Hematopoietic multipotent progenitor cell treated with erythropoietin and hydrocortisone succinate and interleukin-3 and kit ligand, for 17 days (in vitro differentiated cells): ENCODE measurements around the gene TTLL5.
"Not testable (repeated sequence)": the region's sequence is repeated elsewhere in the genome, so short reads cannot be mapped to it uniquely, and the experiment has no call there.

Experiments
- DNase-seq: peaks from one replicate; pipeline ENCODE4 v3.0.0-alpha.2; 2015; ENCODE audit warnings: low spot score

The TTLL5 gene

DNA sequence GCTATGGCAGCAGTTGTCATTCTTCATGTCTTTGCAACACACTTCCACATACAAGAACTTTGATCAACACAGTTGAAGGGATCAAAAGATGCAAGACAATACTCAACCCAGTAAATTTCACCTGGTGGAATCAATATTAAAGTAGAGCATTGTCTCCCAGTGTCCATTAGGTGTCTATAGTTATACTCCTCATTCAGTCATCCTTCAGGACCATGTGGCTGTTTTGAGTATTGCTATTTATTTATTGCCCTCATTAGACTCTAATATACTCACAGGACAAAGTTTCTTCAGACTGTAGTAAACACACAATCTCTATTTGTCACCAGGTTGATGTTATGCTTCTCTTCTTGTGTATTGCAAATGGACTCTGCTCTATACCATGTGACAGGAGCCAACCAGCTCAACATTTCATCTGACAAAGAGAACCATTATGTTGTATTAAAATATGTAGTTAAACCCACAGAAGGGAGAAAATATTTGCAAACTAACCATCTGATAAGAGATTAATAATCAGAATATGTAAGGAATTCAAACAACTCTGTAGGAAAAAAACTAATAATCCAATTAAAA is 174.2 kb downstream of the TTLL5 start:
- DNase-seq: no peak

DNA sequence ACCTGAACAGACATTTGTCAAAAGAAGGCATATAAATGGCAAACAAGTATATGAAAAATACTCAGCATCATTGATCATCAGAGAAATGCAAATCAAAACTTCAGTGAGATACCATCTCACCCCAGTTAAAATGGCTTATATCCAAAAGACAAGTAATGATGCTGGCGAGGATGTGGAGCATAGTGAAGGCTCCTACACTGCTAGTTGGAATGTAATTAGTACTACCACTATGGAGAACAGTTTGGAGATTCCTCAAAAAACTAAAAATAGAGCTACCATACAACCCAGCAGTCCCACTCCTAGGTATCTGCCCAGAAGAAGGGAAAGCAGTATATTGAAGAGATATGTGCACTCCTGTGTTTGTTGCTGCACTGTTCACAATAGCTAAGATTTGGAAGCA is 174.7 kb downstream of the TTLL5 start:
- no peak for DNase-seq

DNA sequence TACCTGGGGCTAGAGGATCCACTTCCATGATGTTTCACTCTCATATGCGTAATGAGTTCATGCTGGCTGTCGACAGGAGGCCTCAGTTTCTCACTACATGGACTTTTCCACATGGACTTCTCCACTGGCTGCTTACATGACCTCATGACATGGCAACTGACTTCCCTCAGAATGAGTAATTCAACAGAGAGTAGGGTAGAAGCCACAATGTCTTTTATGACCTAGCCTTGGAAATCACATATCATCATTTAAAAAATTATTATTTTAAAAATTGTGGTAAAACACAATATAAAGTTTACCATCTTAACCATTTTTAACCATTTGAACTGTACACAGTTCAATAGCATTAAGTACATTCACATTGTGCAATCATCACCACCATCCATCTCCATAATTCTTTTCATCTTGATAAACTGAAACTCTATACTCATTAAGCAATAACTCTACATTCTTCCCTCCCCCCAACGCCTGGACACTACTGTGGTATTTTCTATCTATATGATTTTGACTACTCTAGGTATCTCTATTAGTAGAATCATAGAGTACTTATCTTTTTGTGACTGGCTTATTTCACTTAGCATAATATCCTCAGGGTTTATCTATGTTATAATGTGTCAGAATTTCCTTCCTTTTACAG is 176.2 kb downstream of the TTLL5 start:
- DNase-seq: no peak

DNA sequence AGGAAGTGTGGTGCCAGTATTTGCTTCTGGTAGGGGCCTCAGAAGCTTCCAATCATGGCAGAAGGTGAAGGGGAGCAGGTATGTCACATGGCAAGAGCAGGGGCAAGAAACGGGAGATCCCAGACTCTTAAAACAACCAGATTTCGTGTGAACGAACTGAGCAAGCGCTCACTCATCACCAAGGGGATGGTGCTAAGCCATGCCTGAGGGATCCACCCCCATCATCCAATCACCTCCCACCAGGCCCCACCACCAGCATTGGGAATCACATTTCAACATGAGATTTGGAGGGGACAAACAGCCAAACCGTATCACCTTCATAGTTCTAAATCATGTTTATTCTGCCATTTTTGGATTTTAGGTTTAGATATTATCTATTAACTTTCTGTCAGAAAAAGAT is 179.9 kb downstream of the TTLL5 start:
- DNase-seq: no peak

DNA sequence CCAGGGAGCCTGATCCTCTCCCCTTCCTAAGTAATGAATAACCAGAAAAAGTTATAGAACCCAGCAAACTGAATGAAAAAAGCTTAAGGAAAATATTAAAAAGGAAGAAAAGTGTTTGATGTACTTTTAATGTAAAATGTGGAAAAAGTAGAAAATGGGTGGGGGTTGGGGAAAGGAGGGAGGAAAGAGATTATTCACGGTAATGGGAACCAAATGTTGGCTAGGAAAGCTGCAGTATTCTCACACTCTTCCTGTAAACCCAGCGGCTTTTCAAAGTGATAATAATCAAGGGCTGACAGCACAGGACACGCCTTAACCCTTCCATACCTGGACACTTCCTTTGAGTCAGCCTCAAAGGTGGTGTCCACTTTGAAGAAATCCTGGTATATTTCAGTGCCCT is 181.5 kb downstream of the TTLL5 start:
- no peak for DNase-seq

DNA sequence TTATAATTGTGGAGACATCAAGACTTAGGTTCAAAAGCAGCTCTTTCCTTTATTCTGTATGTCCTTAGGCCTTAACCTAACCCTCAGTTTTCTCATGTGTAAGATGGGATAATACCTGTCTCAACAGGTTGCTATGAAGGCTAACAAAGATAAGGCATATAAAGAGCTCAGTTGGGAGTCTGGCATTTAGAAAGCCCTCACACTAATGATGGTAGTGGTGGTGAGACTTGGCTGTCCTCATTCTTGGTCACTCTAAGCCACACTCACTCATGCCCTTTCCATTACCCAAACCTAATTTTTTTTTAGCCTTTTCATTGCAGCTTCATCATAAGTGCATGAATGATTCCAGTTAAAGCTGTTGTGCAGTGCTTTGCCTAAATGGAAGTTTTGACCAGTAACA is 183.4 kb downstream of the TTLL5 start:
- no peak for DNase-seq

DNA sequence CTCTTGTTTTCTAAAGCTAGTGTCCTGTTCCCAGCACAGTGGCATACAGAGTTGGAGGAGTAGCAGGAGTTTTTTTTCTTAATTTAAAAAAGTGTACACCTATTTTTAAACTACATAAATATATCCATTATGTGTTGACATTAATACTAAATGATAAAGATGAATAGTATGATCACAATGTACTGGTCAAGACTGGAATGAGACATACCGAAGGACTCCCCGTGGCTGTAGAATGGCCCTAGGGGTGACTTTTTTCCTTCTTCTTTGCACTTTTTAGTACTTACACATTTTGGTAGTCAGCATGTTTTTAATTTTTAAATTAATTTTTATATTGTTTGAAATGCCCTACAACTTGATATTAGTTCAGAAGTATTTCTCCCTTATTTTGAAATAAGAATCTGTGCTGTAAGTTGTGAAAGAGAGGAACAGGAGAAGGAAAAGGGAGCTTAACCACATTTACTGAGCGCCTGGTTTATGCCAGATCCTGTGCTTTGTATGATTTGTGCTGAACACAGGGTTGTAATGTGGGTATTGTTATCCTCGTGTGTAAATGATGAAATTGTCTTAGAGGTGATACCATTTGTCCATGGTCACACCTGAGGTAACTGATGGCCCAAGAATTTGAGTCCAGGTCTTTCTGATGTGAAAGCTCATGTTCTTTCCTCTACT is 184.2 kb downstream of the TTLL5 start:
- no peak for DNase-seq

DNA sequence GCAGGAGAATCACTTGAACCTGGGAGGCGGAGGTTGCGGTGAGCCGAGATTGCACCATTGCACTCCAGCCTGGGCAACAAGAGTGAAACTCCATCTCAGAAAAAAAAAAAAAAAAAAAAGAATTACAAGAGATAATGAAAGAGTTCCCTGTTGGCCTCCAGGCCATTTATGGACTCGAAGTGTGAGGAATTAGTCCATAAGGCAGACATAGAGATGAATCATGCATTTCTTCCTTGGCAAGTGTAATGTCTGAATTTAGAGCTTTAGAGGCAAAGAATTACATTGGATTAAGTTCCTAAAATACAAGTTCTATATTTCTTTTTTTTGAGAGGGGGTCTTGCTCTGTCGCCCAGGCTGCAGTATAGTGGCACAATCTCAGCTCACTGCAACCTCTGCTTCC is 185.6 kb downstream of the TTLL5 start:
- not testable (repeated sequence) for DNase-seq

DNA sequence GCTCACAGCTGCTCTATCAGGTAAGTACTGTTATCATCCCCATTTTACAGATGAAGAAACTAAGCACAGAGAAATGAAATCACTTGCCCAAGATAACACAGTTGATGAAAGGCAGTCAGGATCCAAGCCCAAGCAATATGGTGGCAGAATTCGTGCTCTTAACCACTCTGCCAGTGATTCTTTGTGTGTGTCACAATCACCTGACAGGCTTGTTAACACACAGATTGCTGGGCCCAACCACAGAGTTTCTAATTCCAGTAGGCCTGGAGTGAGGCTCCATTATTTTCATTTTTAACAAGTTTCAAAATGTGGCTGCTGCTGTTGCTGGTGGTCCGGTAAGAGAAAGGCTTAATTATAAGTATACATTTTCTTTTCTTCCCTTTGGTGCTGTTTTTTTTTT is 186.5 kb downstream of the TTLL5 start:
- no peak for DNase-seq

DNA sequence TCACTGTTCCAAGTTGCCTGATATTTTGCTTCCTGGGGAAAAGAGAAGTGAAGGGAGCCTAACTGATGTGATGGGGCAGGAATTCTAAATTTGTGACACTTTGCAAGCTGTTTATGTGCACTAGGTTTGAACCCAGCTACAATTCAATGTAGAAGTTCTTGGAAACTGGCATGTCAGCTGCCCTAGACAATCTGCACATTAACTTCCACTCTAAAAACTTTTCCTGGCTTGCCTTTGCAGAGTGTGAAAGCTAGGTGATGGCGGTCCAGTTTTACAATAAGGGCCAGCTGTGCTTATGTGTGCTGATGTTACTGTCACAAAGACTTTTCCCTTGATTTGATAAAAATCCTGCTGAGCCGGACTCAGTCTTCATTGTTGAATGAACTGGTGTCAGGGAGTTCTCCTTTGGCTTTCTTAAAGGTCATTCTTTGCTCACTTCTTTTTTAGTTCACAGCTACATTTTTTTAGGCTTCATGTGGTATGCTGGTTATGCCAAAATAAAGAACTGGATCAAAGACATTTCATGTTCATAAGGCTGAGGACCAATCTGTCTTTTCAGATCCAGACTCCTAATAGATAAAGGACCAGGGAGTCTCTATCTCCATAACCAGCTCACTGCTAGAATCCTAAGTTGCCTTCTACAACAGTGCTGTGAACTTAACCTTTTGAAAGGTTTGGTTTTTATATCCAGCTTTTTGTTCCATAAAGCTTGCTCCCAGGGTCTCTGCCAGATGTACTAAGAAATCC is 187.3 kb downstream of the TTLL5 start:
- no peak for DNase-seq

DNA sequence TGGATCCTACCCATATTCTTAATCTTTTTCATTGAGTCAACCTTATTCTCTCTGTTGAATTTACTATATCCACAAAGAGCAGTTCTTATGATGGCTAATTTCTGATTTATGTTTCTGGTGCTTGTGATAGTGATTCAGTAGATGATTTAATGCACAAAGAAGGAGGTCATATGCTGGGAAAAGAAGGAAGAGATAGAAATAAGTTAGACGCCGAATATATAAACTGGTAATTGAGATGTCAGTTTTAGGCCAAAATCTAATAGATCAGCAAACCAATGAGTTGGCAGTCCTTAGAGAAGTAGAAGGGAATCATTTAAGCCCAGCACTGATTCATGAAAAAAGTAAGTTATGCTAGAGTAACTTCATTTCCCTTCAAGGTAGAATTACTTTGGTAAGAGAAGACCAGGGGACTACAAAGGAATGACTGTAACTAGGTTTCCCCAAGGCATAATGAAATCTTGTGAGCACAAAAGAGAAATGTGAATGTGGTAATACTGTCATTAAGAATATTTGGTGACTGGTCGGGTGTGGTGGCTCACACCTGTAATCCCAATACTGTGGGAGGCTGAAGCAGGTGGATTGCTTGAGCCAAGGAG is 188.4 kb downstream of the TTLL5 start:
- no peak for DNase-seq

DNA sequence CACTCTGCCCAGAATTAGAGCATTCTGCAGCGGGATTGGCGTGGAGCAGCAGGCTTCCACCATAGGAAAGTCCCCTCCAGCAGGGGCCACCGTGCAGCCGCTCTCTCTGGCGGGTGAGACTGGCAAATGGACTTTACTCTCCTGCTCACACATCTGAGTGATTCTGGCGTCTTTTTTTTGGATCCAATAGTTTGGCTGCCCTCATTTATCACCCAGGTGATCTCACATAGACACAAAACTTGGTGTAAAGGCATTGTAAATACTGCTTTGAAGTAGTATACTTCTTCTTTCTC is 190.5 kb downstream of the TTLL5 start:
- DNase-seq: no peak

DNA sequence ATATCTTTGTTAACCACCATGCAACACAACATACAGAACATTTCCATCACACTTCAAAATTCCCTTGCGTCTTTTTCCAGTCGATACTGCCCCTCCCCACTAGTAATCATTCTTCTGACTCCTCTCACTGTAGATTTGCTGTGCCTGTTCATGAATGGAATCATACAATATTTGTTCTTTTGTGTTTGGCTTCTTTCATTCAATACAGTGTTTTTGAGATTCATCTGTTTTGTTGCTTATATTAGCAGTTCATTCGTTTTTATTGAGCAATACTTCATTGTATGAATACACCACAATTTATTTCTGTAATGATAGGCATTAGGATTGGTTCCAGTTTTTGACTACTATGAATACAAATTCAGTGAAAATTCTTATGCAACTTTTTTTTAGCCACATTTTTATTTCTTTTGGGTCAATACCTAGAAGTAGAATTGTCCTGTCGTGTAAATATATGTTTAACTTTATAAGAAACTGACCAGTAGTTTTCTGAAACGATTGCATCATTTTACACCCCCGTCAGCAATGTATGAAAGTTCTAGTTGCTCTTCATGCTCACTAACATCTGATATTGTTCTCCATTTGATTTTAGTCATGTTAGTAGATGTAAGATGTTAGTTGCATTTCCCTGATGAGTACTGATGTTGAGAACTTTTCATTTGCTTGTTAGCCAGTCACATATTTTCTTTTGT is 193.2 kb downstream of the TTLL5 start:
- DNase-seq: no peak

DNA sequence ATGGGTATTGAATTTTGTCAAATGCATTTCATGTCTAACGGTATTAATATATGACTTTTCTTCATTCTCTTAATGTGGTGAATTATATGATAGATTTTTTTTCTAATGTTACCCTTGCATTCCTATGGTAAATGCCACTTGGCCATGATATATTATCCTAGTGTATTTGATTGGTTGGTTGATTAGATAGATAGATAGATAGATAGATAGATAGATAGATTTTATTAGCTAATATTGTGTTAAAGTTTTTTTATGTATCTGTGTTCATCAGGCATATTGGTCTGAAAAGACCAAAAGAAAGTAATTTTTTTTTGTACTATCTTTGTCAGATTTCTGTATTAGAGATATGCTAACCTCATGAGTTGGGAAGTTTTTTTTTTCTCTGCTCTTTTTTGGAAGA is 196.2 kb downstream of the TTLL5 start:
- no peak for DNase-seq

DNA sequence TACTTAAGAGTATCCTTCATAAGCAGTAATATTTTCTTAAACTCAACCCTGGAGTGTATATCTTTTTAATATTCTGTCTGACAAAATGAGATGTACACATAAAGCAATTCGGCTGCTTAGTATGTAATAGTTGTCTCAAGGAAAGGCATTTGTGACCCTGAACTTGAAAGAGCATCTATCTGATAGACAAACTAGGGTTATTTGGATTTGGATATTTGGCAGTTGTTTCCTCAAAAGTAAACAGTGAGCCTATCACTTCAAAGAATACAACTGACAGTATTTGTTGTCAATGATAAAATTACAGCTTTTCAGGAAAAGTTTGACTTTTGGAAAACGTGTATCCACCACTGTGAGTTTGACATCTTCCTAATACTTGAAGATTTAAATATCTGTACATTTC is 197.3 kb downstream of the TTLL5 start:
- DNase-seq: no peak

DNA sequence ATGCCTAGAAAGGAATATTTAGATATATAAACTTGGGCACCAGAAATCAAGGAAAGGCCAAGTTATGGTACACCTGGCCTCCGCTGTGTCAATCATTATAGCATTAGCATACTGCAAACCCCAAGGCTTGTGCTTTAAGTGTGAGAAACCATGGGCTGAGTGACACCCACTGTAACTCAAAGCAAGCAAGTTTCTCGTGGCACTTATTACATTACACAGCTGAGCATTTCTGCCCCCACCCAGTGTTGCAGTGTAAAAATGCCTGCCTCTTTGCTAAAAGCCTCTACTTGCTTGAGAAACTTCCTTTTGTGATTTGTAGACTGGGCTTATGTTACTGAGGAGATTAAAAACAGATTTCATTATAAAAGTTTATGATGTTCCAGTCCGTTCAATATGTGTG is 198.7 kb downstream of the TTLL5 start:
- no peak for DNase-seq

DNA sequence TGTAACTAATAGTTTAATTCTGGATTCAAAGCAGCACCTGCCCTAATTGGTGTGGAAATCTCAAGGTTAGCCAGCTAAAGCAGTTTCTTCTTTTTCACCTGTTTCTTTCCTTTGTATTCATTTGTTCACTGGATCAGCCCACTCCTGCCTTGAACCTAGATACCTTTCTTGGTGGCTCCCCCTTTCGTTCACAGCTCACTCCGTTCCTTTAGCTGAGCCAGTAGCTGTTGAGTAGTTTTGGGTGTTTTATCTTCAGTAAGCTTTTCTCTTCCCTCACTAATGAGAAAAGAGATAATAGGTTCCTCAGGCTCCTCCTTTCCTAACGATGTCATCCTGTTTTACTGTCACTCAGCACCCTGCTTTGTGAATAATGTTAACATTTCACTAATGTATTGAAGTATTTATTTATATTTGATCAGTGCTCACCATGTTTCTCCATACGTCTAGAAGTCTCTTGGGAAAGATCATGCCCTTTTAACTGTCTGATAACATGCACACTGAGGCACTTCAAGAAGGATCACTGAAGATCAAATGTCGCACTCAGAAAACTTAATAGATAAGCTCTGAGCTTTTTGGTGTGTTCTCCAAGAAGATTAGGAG is 199.6 kb downstream of the TTLL5 start:
- DNase-seq: no peak

DNA sequence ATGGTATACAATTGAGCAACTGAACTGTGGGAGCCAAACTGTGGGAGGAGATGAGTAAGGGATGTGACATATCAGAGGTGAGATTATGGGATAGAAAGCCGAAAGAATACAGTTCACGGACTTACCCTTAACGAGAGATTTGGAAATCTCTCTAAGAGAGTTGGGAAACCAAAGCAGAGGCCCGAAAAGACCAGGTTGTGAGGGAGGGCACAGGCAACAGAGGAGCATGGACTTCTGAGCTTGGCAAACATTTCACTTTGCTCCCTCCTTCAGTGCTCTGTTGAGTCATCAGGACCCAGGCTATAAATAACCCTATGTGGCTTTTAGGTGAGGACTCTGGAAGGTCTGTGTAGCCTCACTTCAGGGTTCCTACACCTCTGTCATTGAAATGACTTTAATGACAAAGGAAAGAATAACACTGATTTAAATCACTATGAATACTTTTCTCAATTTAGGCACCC is 200.1 kb downstream of the TTLL5 start:
- no peak for DNase-seq

DNA sequence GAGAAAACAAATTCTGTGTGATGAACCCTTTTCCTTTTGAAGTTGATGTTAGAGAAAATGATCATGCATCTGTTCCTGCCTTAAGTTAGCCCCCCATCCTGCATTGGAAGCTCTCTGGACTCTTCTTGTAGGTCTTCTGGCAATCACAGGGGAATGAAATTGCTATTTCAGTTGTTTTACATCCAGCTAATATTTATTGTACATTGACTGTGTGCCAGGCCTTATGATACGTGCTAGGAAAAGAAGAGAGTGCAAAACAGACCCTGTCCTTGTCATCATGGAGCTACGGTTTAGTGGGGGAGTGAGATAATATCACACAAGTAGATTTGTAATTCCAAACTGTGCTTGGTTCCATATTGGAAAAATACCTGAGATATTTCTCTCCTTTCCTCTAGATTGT is 202.2 kb downstream of the TTLL5 start:
- no peak for DNase-seq

DNA sequence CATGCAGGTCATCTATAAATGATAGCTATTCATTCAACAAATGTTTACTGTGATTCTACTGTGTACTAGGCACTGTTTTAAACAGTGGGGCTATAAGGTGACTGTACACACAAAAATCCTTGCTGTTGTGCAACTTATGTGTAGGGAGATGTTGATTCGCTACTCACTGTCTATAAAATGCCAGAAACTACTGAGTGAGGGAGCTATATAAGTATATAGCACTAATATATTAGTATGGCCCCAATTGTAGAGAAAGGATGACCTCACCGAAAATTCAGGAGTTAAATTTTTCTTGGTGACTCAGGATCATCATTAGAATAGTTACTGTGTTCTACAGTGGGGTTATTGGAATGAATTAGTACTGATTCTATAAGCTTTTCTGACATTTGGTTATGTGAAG is 203.3 kb downstream of the TTLL5 start:
- no peak for DNase-seq

DNA sequence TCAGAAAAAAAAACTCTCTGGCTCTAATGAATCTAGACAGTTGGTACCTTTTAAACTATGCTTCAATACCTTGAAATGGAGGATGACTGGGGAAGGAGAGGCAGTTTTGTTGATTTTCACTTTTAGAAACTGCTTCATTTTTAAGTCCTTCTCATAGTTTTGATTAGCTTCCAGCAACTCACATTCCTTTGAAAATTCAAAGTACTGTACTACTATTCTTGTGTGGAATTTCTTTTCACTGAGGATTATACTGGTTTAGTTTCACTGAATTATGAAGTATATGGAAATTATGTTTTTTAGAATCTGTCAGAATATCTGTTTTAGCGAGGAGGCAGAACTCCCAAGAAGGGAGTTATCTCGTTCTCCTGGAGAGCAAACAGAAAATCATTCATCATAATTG is 204.5 kb downstream of the TTLL5 start:
- no peak for DNase-seq

DNA sequence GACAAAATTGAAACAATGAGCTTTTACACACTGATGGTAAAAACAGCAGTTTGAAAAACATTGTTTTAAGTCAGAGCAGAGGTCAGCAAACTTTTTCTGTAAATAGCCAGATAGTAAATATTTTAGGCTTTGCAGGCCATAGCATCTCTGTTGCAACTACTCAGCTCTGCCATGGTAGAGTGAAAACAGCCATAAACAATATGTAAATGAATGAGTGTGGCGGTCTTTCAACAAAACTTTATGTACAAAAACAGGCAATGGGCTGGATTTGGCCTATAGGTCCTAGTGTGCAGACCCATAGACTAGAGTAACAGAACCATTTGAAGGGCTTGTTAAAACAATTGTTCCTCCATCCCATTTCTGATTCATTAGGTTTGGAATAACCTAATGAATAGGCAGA is 205.9 kb downstream of the TTLL5 start:
- DNase-seq: no peak
